Esophagus squamous epithelium (tissue), 4 donors: Measurements from ENCODE around the gene LAGE3.

Source experiments
- POLR2A ChIP-seq, 4 donors: fragments of 450-650 bp; IDR thresholded peaks; one replicate each; pipeline ENCODE4 v1.6.1; 2017; ENCODE audit warnings: antibody characterized with exemption in 4 of 4, mild to moderate bottlenecking in 4 of 4, moderate library complexity in 3 of 4
- TF ChIP-seq, protein P1 (sequence below), 6 experiments: fragments of 450-650 bp in 4 of 6; fragments of 200-600 bp in 2 of 6; sonication (generic) in 2 of 6; IDR thresholded peaks; one replicate each; pipeline ENCODE4 v1.5.1; 2016 to 2019; ENCODE audit warnings: antibody characterized with exemption in 6 of 6, mild to moderate bottlenecking in 4 of 6, moderate library complexity in 4 of 6

DNA sequence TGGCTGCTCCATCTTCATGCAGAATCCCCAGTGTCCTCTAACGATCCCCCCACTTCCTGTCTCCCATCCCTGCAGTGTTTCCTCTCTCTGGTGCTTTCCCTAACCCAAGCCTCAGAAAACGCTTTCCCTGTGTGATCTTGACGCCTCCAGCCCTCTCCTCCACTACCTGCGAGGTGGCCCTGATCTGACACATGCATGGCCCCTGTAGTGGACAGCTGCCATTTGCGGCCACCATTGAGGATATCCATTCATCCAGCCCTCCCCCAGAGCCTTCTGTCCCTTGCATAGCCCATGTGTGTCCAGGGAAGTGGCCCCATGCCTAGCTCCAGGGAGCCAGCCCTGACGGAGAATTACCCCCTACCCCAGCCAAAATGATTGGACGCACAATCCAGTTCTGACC is 4.2 kb upstream of the LAGE3 start:
- TF ChIP-seq POLR2A (IDR thresholded peaks at IDR 0.05) = no peak
- TF ChIP-seq, protein P1, sequence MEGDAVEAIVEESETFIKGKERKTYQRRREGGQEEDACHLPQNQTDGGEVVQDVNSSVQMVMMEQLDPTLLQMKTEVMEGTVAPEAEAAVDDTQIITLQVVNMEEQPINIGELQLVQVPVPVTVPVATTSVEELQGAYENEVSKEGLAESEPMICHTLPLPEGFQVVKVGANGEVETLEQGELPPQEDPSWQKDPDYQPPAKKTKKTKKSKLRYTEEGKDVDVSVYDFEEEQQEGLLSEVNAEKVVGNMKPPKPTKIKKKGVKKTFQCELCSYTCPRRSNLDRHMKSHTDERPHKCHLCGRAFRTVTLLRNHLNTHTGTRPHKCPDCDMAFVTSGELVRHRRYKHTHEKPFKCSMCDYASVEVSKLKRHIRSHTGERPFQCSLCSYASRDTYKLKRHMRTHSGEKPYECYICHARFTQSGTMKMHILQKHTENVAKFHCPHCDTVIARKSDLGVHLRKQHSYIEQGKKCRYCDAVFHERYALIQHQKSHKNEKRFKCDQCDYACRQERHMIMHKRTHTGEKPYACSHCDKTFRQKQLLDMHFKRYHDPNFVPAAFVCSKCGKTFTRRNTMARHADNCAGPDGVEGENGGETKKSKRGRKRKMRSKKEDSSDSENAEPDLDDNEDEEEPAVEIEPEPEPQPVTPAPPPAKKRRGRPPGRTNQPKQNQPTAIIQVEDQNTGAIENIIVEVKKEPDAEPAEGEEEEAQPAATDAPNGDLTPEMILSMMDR (IDR thresholded peaks at IDR 0.05) = no peak
